HCT116 (cell line): ENCODE data around the gene DNPEP. TPM values are rescaled to one million over a fixed set of nuclear protein-coding genes. Genes with fewer than 3 reads are reported as not detected.

ENCODE experiments used
- ATAC-seq: fragments of 200-7000 bp; cut with Tn5 transposase; 2 replicates; pipeline ENCODE4 v1.9.1; 2020; ENCODE audit warnings: mild to moderate bottlenecking, moderate library complexity
- BruUV-seq: library from RNA; stranded (reverse); fragments of 400-500 nt; replicated peaks from 2 replicates; lab custom pipeline; 2021; lab: Mats Ljungman, UMichigan
- CTCF ChIA-PET: fragments of 300-600 bp; sonication (Branson Sonifier 250); formaldehyde crosslinking; loops from one replicate; lab custom pipeline; 2021; ENCODE audit warnings: antibody characterized with exemption; lab: Charles Lee
- POLR2A ChIA-PET: fragments of 300-600, 350-600 bp; sonication (Branson Sonifier 250); formaldehyde crosslinking; loops from one replicate; lab custom pipeline; 2021; ENCODE audit warnings: antibody characterized with exemption; lab: Charles Lee
- RAD21 ChIA-PET, 2 experiments: fragments of 300-600 bp; sonication (Branson Sonifier 250); formaldehyde crosslinking; loops; one replicate each; lab custom pipeline; 2023; ENCODE audit warnings: low total read pairs in 2 of 2; ENCODE audit not compliant: uncharacterized antibody in 2 of 2, unreplicated experiment in 2 of 2, low non-redundant PET in 1 of 2; lab: Charles Lee
- DNase-seq: peaks from one replicate; pipeline ENCODE4 v3.0.0-alpha.2; 2010; ENCODE audit warnings: low read depth, low spot score
- H2AFZ ChIP-seq: fragments of 200-600 bp; shearing (Covaris generic), sonication (generic); 2 replicates; pipeline ENCODE4 v1.6.1; 2017; ENCODE audit warnings: low read depth, mixed run types, mixed read lengths, antibody characterized with exemption, low read length; ENCODE audit not compliant: poor library complexity, severe bottlenecking
- H3K27ac ChIP-seq: 2 replicates; pipeline ENCODE4 v1.5.1; 2012; ENCODE audit warnings: low read depth, low read length
- H3K27me3 ChIP-seq: fragments of 200-600 bp; sonication (generic); 2 replicates; pipeline ENCODE4 v1.6.1; 2016; ENCODE audit warnings: mixed run types, low read length, mixed read lengths; ENCODE audit not compliant: insufficient read depth
- H3K36me3 ChIP-seq, 2 experiments: fragments of 200-500 bp in 1 of 2; fragments of 200-600 bp in 1 of 2; sonication (Bioruptor generic) in 1 of 2; sonication (generic) in 1 of 2; 2 replicates each; pipeline versions ENCODE4 v1.5.1 to v1.6.1; 2014 to 2016; ENCODE audit warnings: low read length in 2 of 2, inconsistent platforms in 1 of 2, mixed read lengths in 1 of 2, mixed run types in 1 of 2; ENCODE audit not compliant: insufficient read depth in 2 of 2, control insufficient read depth in 1 of 2
- H3K4me1 ChIP-seq, 2 experiments: fragments of 200-600 bp in 1 of 2; sonication (generic) in 1 of 2; 2 replicates each; pipeline versions ENCODE4 v1.5.1 to v1.6.1; 2012 to 2017; ENCODE audit warnings: low read length in 2 of 2, inconsistent platforms in 1 of 2, mild to moderate bottlenecking in 1 of 2, mixed read lengths in 1 of 2, mixed run types in 1 of 2, moderate library complexity in 1 of 2; ENCODE audit not compliant: insufficient read depth in 2 of 2, control insufficient read depth in 1 of 2
- H3K4me2 ChIP-seq: fragments of 200-600 bp; sonication (generic); 2 replicates; pipeline ENCODE4 v1.6.1; 2017; ENCODE audit warnings: mixed run types, low read length, mixed read lengths
- H3K4me3 ChIP-seq, 2 experiments: fragments of 200-600 bp in 1 of 2; sonication (generic) in 1 of 2; replicated peaks in 1 of 2; 2 replicates each; pipeline ENCODE4 v1.5.1; 2011 to 2016; ENCODE audit warnings: low read length in 2 of 2, control low read depth in 1 of 2, low read depth in 1 of 2, mild to moderate bottlenecking in 1 of 2, mixed read lengths in 1 of 2, mixed run types in 1 of 2
- H3K79me2 ChIP-seq: fragments of 200-600 bp; sonication (generic); 2 replicates; pipeline ENCODE4 v1.6.1; 2017; ENCODE audit warnings: mild to moderate bottlenecking, mixed run types, low read length, moderate library complexity, mixed read lengths; ENCODE audit not compliant: insufficient read depth
- H3K9ac ChIP-seq: fragments of 200-600 bp; sonication (generic); 2 replicates; pipeline ENCODE4 v1.6.1; 2016; ENCODE audit warnings: low read length, mixed read lengths
- H3K9me2 ChIP-seq: fragments of 200-600 bp; sonication (generic), shearing (Covaris generic); 2 replicates; pipeline ENCODE4 v1.6.1; 2017; ENCODE audit warnings: mixed run types, mild to moderate bottlenecking, moderate library complexity; ENCODE audit not compliant: insufficient read depth
- H3K9me3 ChIP-seq, 2 experiments: fragments of 200-500 bp in 1 of 2; fragments of 200-600 bp in 1 of 2; sonication (Bioruptor generic) in 1 of 2; sonication (generic) in 1 of 2; 2 replicates each; pipeline ENCODE4 v1.6.1; 2014 to 2017; ENCODE audit warnings: low read length in 2 of 2, mixed read lengths in 2 of 2, inconsistent platforms in 1 of 2, low read depth in 1 of 2, mild to moderate bottlenecking in 1 of 2, mixed run types in 1 of 2, moderate library complexity in 1 of 2; ENCODE audit not compliant: control insufficient read depth in 1 of 2, insufficient read depth in 1 of 2
- H4K20me1 ChIP-seq: fragments of 200-600 bp; sonication (generic), shearing (Covaris generic); 2 replicates; pipeline ENCODE4 v1.6.1; 2017; ENCODE audit warnings: mixed run types, mild to moderate bottlenecking, moderate library complexity; ENCODE audit not compliant: insufficient read depth
- CTCF ChIP-seq, 3 experiments: fragments of 200-600 bp in 1 of 3; sonication (generic) in 1 of 3; IDR thresholded peaks in 2 of 3; conservative IDR thresholded peaks in 1 of 3; 2 replicates each; pipeline ENCODE4 v1.5.1; 2012 to 2017; ENCODE audit warnings: low read depth in 2 of 3, low read length in 2 of 3, antibody characterized with exemption in 1 of 3, borderline replicate concordance in 1 of 3, control low read depth in 1 of 3, mild to moderate bottlenecking in 1 of 3, mixed read lengths in 1 of 3, mixed run types in 1 of 3, moderate library complexity in 1 of 3; ENCODE audit not compliant: insufficient read depth in 1 of 3
- EGR1 ChIP-seq: IDR thresholded peaks from 2 replicates; pipeline ENCODE4 v1.6.1; 2012; ENCODE audit warnings: low read depth
- EZH2phosphoT487 ChIP-seq: fragments of 200-600 bp; IDR thresholded peaks from 2 replicates; pipeline ENCODE4 v1.6.1; 2018; ENCODE audit warnings: antibody characterized with exemption, borderline replicate concordance
- FOSL1 ChIP-seq: IDR thresholded peaks from 2 replicates; pipeline ENCODE4 v1.6.1; 2012; ENCODE audit warnings: low read depth
- MAX ChIP-seq: IDR thresholded peaks from 2 replicates; pipeline ENCODE4 v1.6.1; 2012
- POLR2A ChIP-seq: IDR thresholded peaks from 2 replicates; pipeline ENCODE4 v1.7.0; 2011; ENCODE audit warnings: borderline replicate concordance; ENCODE audit not compliant: insufficient read depth, insufficient read length; ENCODE audit errors: extremely low read depth
- POLR2AphosphoS5 ChIP-seq: IDR thresholded peaks from 2 replicates; pipeline ENCODE4 v1.6.1; 2011; ENCODE audit warnings: mild to moderate bottlenecking, low read depth, low read length, moderate library complexity
- RAD21 ChIP-seq: IDR thresholded peaks from 2 replicates; pipeline ENCODE4 v1.6.1; 2012; ENCODE audit warnings: low read depth, mild to moderate bottlenecking
- SP1 ChIP-seq: IDR thresholded peaks from 2 replicates; pipeline ENCODE4 v1.6.1; 2012; ENCODE audit warnings: low read depth
- SRF ChIP-seq: IDR thresholded peaks from 2 replicates; pipeline ENCODE4 v1.6.1; 2012; ENCODE audit warnings: low read depth
- ZFX ChIP-seq: fragments of 450-650 bp; IDR thresholded peaks from 2 replicates; pipeline ENCODE4 v1.6.1; 2017
- ZNF274 ChIP-seq: fragments of 200-500 bp; sonication (Bioruptor generic); IDR thresholded peaks from 2 replicates; pipeline ENCODE4 v1.6.1; 2014; ENCODE audit warnings: mild to moderate bottlenecking, low read depth, low read length, inconsistent platforms
- intact Hi-C: fragments of 100-400 bp; cut with micrococcal nuclease; formaldehyde crosslinking; loops from 2 replicates; pipeline ENCODE4 v1.10.0; 2022
- total RNA-seq: library from RNA; stranded (reverse); gene quantifications from one replicate; pipeline ENCODE4 v1.2.1, GENCODE V29; 2021; ENCODE audit not compliant: unreplicated experiment
- TF ChIP-seq, protein P1 (sequence below): IDR thresholded peaks from 2 replicates; pipeline ENCODE4 v1.6.1; 2011; ENCODE audit warnings: mild to moderate bottlenecking, low read length, moderate library complexity; ENCODE audit not compliant: insufficient replicate concordance; ENCODE audit errors: extremely low read depth

DNPEP gene
- total RNA-seq, 1 experiment from 2014 or later = 80.1 TPM

- Histone ChIP-seq H3K36me3 (no peaks in the 10 kb centered on the region), H3K9ac (no peak overlapping the region), H3K9me2 (no peaks in the 10 kb centered on the region), H3K4me2 (no peak overlapping the region), H3K79me2 (no peaks in the 10 kb centered on the region), H4K20me1 (no peaks in the 10 kb centered on the region), H3K9me3 (no peaks in the 10 kb centered on the region), H3K4me1 (peaks cover 7 to 31% of the 10 kb centered on the region in 2 experiments), H3K4me3 (no peak overlapping the region)
- intact Hi-C loops = loop anchor here (10.0 kb wide), 1 partner anchor 236 kb away; no protein-coding TSS in a partner anchor
- ATAC-seq = no peak
- BruUV-seq = no TSS peak
- CTCF ChIA-PET = interaction anchor here (0.9 kb wide), 1 partner anchor 121 kb away, joined by 3 read pairs; no protein-coding TSS in a partner anchor
- RAD21 ChIA-PET = no interaction called here
- TF ChIP-seq MAX (no peak), ZNF274 (no peak), EZH2phosphoT487 (no peak), RAD21 (no peak), CTCF (IDR thresholded peaks at IDR 0.05 in 2 of 3, conservative IDR thresholded peaks at IDR 0.05 in 1 of 3; ENCODE audit: borderline replicate concordance in 1 of 3, insufficient read depth in 1 of 3, low read depth in 2 of 3, low read length in 2 of 3) (no peak), SP1 (no peak), FOSL1 (no peak), POLR2A (no peak), SRF (no peak), ZFX (no peak), EGR1 (no peak), POLR2AphosphoS5 (no peak)
- TF ChIP-seq, protein P1, sequence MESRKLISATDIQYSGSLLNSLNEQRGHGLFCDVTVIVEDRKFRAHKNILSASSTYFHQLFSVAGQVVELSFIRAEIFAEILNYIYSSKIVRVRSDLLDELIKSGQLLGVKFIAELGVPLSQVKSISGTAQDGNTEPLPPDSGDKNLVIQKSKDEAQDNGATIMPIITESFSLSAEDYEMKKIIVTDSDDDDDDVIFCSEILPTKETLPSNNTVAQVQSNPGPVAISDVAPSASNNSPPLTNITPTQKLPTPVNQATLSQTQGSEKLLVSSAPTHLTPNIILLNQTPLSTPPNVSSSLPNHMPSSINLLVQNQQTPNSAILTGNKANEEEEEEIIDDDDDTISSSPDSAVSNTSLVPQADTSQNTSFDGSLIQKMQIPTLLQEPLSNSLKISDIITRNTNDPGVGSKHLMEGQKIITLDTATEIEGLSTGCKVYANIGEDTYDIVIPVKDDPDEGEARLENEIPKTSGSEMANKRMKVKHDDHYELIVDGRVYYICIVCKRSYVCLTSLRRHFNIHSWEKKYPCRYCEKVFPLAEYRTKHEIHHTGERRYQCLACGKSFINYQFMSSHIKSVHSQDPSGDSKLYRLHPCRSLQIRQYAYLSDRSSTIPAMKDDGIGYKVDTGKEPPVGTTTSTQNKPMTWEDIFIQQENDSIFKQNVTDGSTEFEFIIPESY = no peak
- TF ChIP-seq, all 23 proteins: peak for 0
- H3K27ac ChIP-seq = no peak overlapping the region
- DNase-seq = no peak
- no peaks in the 10 kb centered on the region for H3K27me3 ChIP-seq
- POLR2A ChIA-PET = no interaction called here
- H2AFZ ChIP-seq = no peak overlapping the region
These were observed 20.9 kb upstream of the DNPEP start for GRCh38 chr2:219408631-219409030.
